Inflammatory macrophage treated with lipopolysaccharide for 1 hour (primary cell): ENCODE results near the gene PACRG.

Experiments used
- DNase-seq, 2 donors: peaks; one replicate each; pipeline ENCODE4 v3.0.0-alpha.2; 2020 to 2022

PACRG gene

DNA sequence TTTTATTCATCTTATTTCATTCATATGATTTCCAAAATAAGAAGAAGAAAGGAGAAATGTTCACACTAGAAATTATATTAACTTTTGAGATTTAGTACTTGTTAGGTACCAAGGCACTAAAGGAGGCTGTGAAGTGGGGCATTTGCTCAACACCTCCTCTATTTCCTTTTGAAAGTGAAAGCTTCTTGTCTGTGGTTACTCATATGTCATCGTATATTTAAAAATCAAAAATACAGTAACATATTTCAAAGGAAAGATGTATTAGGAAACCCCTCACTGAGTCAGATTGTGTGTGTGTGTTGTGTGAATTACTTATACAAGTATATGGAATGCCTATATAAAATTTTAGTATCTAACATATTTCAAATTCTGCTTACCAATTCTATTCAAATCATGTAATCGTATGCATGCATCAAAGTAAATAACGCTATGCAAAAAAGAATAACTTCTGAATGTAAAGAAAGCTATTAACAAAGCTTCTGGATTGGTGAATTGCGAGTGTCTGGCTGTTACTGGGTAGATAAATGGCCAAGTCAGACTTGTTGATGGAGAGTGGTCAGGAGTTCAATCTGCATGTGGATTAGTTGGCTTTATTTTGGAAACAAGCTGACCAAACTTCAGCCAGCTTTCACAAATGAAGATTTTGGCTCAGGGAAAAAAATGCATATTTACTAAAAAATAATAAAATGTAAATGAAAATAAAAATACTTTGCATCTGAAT, 70.9 kb downstream of the PACRG start:
- DNase-seq = no peak

DNA sequence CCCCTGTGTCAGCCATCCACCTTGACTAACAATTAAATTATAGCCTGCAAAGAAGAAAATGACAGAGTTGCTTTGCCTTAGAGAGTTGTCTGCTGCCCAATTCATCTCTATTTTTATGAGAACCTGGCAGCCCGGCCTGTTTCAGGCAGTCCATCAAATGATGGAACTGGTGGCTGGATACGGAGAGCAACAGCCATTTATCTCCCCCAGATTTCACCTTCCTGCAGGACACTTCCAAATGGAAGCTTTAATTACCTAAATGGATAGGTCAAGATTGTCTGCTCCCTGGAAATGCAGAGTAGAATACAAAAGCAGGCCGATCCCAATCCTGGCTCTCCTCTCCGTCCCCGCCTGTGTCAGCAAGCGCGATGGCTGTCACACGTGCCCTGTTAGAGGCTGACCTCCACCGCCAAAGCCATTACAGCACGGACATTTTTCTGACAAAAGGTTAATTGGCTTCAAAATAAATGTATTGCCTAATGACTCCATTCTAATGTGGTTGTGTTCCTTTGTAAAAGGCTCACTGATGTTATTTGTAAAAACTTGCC, 86.7 kb downstream of the PACRG start:
- no peak for DNase-seq

DNA sequence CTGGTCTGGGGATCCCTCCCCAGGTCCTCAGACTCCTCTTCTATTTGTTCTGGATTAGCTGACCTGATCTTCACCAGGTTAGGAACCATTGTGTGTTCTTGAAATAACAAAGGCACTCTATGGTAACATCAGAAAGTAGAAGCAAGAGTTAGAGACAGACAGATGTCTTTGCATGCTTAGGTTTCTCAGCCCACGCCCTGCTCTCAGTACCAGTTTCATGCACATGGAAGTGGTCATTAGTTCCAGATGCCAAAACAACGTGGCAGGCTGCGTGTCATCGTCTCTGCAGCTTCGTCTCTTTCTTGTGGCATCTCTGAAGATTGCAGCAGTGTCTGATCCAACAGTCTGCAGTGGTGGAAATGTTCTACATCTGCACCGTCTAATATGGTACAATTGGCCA, 89.4 kb downstream of the PACRG start:
- no peak for DNase-seq

DNA sequence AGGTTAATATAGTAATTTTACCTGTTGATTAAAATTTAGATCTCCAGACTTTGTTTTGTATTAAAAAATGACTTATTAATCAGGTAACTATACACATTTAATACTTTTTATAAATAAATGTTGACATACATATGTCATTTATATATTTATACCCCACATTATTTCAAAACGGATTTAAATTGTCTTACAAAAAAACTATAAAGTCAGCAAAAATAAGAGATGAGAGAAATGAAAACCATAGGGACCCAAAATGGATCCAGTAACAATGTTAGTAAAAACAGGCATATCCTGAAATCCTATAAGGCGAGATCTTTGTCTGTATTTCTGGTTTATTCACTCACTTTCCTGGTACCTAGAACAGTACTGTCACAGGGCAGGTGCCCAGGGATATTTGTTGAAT, 91.5 kb downstream of the PACRG start:
- DNase-seq = no peak

DNA sequence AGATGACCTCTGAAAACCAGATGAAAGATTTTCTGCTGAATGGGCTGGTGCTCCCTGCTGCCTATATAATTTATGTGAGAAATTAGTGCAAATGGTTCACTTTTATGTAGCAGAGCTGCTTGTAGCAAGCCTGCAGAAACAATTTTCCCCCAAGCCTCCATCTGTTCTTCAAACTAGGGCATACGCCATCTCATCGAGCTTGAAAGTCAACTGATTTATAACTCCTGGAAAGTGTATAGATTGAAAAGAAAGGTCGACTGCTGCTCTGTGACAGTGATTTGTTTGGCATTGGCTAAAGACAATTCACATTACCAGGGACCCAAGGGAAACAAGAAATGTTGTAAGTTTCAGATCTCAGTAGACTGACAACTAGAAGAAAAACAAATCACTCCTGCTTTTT, 93.3 kb downstream of the PACRG start:
- DNase-seq = no peak

DNA sequence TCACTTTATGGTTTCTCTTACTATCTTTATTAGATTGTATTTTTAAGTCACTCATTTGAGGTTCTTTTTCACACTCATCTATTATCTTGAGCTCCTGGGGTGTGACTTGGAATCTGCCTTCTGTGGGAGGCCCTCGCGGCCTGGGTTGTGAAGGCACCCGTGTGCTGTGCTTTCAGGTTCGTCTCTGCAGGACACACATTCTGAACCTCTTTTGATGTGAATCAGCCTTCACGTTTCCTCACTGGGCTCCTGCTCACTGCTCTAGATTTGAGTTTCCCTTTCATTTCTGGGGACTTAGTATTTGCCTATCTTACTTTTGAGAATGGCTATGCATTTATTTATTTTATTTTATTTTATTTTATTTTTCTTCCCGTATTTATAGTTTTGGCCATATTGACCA, 97.8 kb downstream of the PACRG start:
- DNase-seq = no peak

DNA sequence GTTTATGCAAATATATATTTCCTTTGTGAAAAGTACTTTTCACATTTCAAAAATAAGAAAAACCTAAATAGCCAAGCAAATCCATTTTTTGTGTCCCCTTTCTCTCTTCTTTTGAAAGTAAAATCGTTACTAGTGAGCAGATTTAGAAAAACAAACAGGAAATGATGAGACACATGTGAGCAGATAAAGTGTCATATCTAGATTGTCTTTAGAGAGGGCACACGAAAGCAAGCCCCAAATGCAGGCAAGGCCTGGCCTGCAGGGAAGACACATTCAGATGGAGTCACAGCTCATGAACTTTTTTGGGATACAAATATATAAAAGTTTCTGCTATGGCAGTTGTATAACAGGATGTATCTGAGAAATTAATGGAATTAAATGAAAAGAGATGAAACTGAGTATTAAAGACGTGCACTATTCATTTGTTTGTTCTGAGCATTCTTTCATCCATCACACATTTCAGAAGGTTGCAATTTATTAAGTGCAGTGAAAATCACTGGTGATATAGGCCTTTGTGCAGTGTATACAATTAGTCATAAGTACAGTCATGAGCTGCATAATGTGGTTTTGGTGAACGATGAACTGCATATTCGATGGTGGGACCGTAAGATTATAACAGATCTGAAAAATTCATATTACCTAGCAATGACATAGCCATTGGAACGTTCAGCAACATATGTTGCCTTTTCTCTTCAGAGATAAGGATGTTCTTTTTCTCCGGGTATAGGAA, 101.4 kb downstream of the PACRG start:
- DNase-seq = no peak

DNA sequence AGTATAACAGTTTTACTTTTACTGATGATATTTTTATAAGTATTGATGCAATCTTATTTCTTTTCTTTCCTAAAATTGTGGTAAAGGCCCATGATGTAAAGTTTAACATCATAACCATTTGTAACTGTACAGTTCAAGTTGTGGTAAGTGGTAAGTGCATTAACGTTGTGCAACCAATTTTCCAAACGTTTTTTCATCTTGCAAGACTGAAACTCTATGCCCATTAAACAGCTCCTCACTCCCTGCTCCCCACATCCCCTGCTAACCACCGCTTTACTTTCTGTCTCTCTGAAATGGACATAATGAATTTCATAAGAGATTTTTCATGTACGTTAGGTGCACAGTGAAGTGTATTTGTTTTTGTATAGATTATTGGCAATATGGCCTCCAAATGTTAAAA, 106.0 kb downstream of the PACRG start:
- DNase-seq = no peak

DNA sequence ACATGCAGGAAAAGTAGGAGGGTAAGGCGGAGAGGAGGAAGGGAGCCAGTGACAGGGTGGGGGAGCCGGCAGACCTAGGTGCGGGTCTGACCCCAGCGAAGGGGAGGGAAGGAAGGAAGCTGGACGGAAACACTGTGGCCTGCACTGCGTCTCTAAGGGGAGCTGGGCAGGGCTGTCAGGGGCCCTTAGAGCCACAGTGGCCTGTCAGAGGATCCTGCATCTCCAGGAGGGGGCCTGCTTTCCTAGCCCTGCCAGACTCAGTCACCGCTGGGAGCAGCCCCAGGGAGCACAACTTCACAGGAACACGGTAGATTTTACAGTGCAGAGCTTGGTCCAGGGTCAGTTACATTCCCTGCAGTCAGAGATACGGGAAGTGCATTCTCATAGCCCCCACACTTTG, 118.2 kb downstream of the PACRG start:
- DNase-seq = no peak

DNA sequence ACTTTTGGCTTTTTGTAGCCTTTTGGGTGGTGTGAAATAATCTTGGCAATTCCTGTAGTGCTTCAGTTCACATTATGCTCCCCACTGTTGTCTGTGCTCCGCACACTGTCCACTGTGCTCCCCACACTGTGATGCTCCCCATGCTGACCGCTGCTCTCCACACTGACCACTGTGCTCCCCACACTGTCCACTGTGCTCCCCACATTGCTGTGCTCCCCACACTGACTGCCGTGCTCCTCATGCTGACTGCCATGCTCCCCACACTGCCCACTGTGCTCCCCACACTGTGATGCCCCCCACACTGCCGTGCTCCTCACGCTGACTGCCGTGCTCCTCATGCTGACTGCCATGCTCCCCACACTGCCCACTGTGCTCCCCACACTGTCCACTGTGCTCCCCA, 118.9 kb downstream of the PACRG start:
- no peak for DNase-seq

DNA sequence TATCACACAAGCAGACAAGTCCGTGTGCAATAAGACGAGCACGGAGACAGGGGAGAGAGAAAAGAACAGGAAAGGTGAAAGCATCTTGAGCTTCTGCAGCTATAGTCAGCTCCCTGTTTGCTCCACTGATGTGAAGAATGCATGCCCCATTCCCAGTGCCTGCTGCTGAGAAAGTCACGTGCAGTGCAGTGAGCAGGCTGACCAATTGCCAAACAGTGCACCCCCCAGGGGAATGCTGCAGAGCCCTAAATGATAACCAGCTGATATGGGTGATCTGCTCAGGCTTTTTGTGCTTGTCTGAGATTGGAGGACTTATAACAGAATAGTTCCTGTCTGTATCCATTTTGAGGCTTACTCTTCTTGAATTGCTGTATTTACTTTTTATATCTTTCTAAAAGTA, 121.5 kb downstream of the PACRG start:
- no peak for DNase-seq

DNA sequence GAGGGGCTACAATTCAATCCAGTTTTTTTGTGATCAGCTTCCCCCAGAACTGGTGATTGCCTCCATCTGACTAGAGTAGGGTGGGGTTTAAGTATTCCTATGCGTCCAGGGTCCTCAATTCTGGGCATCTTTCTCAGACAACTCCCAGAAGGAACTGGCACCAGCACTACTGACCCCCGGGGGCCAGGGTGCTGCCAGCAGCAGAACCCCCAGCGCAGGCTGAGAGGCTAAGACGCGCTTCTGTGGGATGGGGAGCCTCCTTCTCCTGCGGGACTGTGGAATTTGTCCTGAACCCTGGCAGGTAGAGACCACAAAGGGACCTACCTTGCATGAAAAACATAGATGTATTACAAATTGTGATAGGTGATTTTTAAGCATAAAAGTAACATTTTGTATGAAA, 124.4 kb downstream of the PACRG start:
- DNase-seq = no peak

DNA sequence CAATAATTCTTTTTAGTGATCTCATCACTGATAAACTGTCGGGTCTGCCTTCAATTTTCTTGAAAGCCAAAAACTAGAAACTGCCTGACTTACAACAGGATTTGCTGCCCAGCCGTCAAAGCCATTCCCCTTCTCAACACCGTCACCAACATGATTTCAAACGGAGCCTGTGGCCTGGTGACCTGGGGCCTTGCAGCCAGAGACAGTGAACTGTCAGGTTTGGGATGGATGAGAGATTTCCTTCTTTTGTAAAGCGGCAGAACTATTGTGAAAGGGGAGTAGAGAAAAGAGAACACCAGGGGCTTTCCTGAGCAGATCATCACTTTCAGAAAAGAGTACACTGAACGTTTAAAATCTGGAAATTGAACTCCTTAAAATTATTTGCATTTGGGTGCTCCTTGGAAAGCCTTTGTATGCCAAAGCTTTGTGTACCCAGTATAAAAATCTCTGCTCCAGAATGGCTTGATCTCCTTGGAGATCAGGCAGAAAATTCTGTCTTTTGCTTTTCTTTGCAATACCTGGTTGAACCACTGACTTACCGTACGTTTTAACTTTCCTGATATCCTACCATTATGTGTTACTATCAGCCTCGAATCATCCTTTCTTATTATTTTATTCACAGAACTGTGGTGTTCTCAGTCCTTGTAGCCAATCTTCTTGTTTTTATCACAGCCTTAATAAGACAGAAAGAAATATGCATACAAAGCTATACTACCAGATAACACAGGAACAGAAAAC, 125.2 kb downstream of the PACRG start:
- no peak for DNase-seq

DNA sequence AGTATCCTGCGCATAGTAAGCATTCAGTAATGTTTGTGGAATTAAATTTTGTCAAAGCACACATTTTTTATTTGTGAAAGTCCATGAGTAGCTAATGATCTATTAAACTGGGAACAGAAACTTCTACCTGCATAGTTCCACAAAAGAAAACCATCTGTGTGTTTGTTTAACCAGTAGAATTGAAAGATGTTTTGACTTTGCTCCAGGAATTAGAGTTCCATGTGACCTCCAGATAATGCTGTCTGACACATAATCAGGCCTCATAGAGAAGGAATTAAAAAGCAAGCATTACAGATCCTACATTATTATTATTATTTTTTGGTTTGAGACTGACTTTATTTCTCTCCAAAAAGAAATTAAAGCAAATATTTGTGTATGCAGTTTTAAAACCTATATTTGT, 126.5 kb downstream of the PACRG start:
- no peak for DNase-seq

DNA sequence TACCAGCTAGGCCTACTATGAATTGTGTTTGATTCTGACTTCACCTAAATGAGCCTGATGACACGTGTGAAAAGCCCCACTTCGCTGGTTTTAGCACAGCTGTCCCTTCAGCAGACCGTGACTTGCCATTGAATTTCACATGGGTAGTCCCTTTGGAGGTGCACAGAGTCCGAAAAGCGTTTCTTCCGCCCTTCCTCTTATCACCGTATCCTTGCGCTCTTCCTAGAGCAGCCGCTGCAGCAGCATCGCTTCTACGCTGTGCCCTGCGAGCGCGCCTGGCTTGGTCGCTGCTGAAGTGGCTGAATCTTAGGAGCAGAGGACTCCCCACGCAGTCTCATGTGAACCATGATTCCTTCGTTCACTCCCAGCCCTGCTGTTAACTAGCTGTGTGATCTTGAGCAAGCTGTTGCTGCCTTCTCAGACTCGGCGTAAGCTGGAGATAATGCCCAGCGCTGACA, 127.0 kb downstream of the PACRG start:
- DNase-seq = no peak

DNA sequence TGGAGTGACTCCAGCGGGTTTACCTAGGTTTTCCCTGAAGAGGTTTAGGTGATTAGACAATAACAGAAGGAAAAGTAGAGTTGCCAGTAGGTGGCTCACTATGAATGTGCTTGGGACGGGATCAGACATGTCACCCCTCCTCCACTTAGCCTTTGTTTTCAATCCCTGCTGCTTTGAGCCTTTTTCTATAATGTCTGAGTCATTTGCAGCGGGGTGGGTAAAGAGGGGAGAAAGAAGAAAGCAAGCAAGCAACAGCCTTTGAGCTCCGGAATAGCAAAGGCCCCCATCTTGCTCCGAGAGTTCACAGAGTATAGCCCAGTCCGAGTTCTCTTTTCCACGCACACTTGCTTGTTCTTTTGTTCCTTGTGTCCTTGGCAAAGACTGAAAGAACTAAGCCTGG, 129.1 kb downstream of the PACRG start:
- no peak for DNase-seq

DNA sequence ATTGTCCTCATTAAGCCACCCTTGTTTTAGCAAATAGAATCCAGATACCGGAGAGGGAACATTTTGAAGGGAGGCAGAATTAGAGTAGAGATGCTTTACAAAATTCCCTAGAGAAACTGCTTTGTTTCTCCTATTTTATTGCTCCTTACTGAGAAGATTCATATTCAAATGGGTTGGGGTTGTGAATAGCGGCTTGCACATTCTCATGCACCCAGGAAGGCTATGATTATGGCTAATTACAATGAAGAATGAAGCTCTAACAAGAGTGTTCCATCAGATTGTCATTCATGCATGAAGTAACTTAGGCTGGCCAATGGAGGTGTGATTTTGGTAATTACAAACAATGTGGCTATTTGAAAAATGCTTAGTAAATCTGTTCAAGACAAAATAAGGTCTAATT, 129.6 kb downstream of the PACRG start:
- no peak for DNase-seq

DNA sequence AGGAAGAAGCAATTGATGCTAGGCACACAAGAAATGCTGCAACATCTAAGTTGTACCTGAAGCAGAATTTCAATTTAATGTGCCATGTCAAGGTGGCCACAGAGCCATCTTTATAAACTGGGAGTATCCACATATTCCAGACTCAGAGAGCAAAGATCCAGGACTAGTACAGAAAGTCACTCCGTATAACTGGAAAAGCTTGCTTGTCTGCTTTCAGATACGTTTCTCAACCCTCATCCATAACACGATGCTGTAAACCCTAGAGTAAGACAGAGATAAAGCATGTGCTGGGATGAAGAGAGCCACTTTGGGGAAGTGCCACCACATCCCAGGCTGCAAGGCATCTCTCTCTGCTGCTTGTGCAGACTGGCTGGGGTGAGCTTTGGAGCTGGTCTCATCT, 134.7 kb downstream of the PACRG start:
- no peak for DNase-seq

DNA sequence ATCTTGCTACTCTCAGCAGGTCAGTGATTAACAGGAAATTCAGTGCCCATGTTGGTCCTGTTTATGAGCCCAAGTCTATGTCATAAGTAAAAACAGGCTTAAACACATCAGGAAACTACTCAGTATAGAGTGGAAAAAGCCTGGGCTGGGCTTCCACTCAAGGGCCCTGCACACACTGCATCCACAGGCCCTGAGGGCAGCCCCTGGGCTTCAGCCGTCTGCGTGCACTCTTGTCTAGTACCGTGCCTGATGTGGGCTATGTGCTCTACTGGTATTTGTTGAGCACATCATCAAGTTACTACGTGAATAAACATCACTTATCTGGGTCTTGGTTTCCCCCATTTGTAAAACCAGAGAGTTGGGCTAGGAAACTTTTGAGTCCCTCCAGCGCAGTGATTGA, 135.2 kb downstream of the PACRG start:
- no peak for DNase-seq

DNA sequence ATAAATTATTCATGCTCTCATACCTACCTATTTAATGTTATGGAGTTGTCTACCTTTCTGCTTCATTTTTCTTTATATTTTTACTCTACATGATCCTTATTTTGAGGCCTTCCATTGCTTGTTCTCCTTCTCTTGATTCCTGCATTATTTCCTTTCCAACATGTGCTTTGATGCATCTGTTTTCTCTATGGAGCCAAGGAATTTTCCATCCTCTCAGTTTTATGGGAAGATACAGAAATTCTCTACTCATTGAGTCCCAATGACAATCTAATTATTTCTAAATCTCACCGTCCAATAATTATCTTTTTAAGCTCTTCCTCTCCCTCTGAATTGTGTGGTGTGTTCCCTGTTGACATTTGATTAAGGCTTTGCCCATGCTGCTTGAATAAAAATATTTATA, 136.0 kb downstream of the PACRG start:
- DNase-seq = no peak

DNA sequence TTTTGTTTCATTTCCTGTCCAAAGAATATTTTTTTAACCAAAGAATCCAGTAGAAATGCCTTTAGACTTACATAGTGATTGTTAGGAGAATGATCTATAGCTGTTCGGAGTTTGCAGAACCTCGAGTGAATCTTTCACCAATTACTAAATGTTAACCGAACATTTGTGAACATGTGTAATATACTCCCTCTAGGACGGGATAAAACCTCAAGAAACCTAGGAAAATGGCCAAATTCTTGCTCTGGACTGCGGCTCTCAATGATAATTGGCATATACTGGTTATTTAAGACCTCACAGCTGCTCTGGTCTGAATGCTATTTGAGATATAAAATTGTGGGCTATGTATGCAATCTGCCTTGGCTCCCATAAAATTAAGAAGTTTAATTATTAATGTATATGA, 137.1 kb downstream of the PACRG start:
- no peak for DNase-seq

DNA sequence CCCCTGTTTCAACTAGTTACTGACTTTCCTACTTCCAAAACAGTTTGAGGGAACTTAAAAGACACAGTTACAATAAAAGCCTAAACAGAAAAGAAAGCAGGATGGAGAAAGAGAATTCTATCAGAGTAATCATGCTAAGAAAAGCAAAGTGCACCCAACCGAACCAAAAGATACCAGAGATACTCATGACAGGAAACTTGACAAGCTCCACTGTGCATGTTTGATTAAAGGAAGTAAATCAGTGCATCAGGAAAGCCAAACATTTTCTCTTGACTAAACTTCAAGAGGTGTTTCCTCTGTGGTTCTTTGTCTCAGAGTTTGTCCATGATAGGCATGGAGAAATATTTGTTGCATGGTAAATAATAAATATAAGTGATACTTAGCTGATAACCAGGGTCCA, 138.9 kb downstream of the PACRG start:
- DNase-seq = no peak

DNA sequence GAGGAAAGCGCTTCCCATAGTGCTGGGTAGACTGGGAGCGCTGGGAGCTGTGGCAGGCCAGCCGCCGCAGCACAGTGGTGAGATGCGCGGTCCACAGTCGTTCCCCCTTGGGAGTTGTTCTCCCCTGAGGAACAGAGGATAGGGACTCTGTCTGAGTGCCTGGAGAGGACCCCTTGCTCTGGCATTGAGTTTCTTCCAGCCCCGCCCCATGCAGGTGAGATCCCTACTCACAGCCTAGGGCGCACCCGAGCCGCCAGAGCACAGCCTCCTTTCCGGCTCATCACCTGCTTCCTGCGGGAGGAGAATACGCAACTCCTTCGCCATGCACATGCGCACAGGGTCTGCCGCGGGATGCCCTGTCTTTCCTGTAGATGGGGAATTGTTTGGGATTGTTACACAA, 140.6 kb downstream of the PACRG start:
- no peak for DNase-seq

DNA sequence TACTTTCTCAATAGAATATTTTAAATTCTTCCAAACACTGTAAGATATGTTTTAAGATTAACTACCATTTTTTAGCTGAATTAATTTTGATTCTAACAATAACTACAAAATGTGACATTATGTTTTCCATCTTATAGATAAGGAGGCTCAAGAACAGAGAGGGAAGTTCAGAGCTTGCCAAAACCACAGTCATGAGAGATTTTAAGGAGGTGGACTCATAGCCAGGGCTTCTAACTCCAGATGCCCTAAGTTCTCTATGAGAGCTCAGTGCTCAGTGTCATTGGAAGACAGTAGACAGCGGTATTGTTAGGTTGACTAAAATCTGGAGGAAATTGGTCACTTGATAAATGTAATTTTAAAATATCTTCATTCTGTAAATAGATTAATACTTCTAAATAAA, 144.2 kb downstream of the PACRG start:
- no peak for DNase-seq
